Measurements from ENCODE around the gene ZC2HC1B. TPM values are rescaled to one million over a fixed set of nuclear protein-coding genes. Genes with fewer than 3 reads are reported as not detected.
A peak's percentile ranks its signal among the peaks of the same experiment; 100 is the strongest.

ZC2HC1B gene
- total and polyA plus RNA-seq, 9 of the 15 experiments (the other 6 are each of a cell fraction or from before 2014, with no cell fraction given), result not detected

DNA sequence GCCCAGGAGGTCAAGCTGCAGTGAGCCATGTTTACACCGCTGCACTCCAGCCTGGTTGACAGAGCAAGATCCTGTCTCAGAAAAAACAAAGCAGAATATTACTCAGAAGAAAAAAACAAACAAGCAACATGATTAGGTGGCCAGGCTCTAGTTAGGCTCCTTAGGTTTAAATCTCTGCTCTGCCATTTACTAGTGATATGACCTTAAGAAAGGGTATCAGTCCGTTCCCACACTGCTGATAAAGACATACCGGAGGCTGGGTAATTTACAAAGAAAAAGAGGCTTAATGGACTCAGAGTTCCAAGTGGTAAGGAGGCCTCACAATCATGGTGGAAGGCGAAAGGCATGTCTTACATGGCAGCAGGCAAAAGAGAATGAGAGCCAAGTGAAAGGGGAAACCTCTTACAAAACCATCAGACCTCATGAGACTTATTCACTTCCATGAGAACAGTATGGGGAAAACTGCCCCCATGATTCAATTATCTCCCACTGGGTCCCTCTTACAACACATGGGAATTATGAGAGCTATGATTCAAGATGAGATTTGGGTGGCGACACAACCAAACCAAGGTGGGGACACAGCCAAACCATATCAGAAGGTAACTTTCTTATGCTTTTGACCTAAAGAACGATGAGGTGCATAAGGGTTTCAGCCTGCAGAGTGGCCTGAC, 23.5 kb upstream of the ZC2HC1B start:
- DNase-seq (ENCODE audit: extremely low read depth in 1 of 4, low spot score in 3 of 4) (no peak), FAIRE-seq (no peak), ATAC-seq (no peak)
- Histone ChIP-seq H3K27me3 (ENCODE audit: control insufficient read depth in 2 of 2, insufficient read depth in 2 of 2, low read length in 2 of 2) (no peaks in the 10 kb centered on the region), H4K20me1 (replicated peaks; ENCODE audit: control insufficient read depth, insufficient read depth, low read length) (no peaks in the 10 kb centered on the region), H3K4me1 (replicated peaks in 1 of 2; ENCODE audit: control insufficient read depth in 2 of 2, insufficient read depth in 2 of 2, low read length in 2 of 2) (peaks cover 2 to 9% of the 10 kb centered on the region in 2 experiments; a peak in 4 of 5 replicates), H3K9me1 (ENCODE audit: control insufficient read depth, insufficient read depth, low read length) (no peaks in the 10 kb centered on the region), H3K27ac (ENCODE audit: extremely low read depth, low read depth, low read length) (no peak overlapping the region), H3K4me2 (ENCODE audit: insufficient read depth, low read length) (no peak overlapping the region), H3K9me3 (replicated peaks; ENCODE audit: control insufficient read depth, insufficient read depth, low read depth, low read length) (no peaks in the 10 kb centered on the region), H3K36me3 (ENCODE audit: control insufficient read depth, insufficient read depth, low read length) (peaks cover 17% of the 10 kb centered on the region), H3K4me3 (no peak overlapping the region), H3K79me2 (ENCODE audit: control insufficient read depth, insufficient read depth, low read length) (peaks cover 29% of the 10 kb centered on the region), H2AFZ (ENCODE audit: low read depth, low read length) (no peak overlapping the region), H3K9ac (ENCODE audit: insufficient read depth in 1 of 2, low read depth in 2 of 2, low read length in 2 of 2) (no peak overlapping the region)
- 55% methylated on average over 6 of the region's 6 CpGs for WGBS (ENCODE audit: insufficient coverage, low coverage, missing lambda C conversion rate)
- intact Hi-C loops (cut with micrococcal nuclease) (loop anchor here (5.0 kb wide), 2 partner anchors 163 to 248 kb away; partner anchors contain the start of gene PHACTR2), in situ Hi-C loops (cut with MboI) (no loop called here)
- ChIA-PET POLR2A (interaction anchor here (0.6 to 0.8 kb wide), 3 partner anchors 8 to 391 kb away, joined by 3 read pairs; no protein-coding TSS in a partner anchor), CTCF (ENCODE audit: low intra/inter-chr PET ratio) (no interaction called here)
- no TSS peak for BruUV-seq (replicated peaks)
- 0 out of 2 replicates have a peak, but pooled peaks have one; percentile 7 for TF ChIP-seq CBFA2T3 (IDR thresholded peaks at IDR 0.05)
- no peak for TF ChIP-seq ZNF146 (CRISPR knock-in tag; IDR thresholded peaks at IDR 0.05; ENCODE audit: unreplicated experiment)
- no peak for TF ChIP-seq TCF7 (IDR thresholded peaks at IDR 0.05; ENCODE audit: borderline replicate concordance)
- TF ChIP-seq, protein P1, sequence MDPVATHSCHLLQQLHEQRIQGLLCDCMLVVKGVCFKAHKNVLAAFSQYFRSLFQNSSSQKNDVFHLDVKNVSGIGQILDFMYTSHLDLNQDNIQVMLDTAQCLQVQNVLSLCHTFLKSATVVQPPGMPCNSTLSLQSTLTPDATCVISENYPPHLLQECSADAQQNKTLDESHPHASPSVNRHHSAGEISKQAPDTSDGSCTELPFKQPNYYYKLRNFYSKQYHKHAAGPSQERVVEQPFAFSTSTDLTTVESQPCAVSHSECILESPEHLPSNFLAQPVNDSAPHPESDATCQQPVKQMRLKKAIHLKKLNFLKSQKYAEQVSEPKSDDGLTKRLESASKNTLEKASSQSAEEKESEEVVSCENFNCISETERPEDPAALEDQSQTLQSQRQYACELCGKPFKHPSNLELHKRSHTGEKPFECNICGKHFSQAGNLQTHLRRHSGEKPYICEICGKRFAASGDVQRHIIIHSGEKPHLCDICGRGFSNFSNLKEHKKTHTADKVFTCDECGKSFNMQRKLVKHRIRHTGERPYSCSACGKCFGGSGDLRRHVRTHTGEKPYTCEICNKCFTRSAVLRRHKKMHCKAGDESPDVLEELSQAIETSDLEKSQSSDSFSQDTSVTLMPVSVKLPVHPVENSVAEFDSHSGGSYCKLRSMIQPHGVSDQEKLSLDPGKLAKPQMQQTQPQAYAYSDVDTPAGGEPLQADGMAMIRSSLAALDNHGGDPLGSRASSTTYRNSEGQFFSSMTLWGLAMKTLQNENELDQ (CRISPR knock-in tag; IDR thresholded peaks at IDR 0.05; ENCODE audit: borderline replicate concordance), result no peak
- no peak for TF ChIP-seq HDAC2 (IDR thresholded peaks at IDR 0.05)
- TF ChIP-seq ZNF644 (tag; IDR thresholded peaks at IDR 0.05; ENCODE audit: low read depth), result no peak
- TF ChIP-seq ZNF780A (CRISPR knock-in tag; IDR thresholded peaks at IDR 0.05), result no peak
- TF ChIP-seq, protein P2, sequence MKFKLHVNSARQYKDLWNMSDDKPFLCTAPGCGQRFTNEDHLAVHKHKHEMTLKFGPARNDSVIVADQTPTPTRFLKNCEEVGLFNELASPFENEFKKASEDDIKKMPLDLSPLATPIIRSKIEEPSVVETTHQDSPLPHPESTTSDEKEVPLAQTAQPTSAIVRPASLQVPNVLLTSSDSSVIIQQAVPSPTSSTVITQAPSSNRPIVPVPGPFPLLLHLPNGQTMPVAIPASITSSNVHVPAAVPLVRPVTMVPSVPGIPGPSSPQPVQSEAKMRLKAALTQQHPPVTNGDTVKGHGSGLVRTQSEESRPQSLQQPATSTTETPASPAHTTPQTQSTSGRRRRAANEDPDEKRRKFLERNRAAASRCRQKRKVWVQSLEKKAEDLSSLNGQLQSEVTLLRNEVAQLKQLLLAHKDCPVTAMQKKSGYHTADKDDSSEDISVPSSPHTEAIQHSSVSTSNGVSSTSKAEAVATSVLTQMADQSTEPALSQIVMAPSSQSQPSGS (CRISPR knock-in tag; IDR thresholded peaks at IDR 0.05), result no peak
- TF ChIP-seq KHSRP (IDR thresholded peaks at IDR 0.05), result no peak
- TF ChIP-seq, protein P3, sequence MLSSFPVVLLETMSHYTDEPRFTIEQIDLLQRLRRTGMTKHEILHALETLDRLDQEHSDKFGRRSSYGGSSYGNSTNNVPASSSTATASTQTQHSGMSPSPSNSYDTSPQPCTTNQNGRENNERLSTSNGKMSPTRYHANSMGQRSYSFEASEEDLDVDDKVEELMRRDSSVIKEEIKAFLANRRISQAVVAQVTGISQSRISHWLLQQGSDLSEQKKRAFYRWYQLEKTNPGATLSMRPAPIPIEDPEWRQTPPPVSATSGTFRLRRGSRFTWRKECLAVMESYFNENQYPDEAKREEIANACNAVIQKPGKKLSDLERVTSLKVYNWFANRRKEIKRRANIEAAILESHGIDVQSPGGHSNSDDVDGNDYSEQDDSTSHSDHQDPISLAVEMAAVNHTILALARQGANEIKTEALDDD (IDR thresholded peaks at IDR 0.05), result peak; percentile 49; the same call in 1 of the 2 replicates
- no peak for TF ChIP-seq STAT5A (IDR thresholded peaks at IDR 0.05; ENCODE audit: borderline replicate concordance, low read length)
- TF ChIP-seq KDM1A (IDR thresholded peaks at IDR 0.05), result peak; percentile 68 to 71; a peak in 3 of 4 replicates
- TF ChIP-seq SMARCC2 (IDR thresholded peaks at IDR 0.05; ENCODE audit: low read depth), result no peak
- TF ChIP-seq, protein P4, sequence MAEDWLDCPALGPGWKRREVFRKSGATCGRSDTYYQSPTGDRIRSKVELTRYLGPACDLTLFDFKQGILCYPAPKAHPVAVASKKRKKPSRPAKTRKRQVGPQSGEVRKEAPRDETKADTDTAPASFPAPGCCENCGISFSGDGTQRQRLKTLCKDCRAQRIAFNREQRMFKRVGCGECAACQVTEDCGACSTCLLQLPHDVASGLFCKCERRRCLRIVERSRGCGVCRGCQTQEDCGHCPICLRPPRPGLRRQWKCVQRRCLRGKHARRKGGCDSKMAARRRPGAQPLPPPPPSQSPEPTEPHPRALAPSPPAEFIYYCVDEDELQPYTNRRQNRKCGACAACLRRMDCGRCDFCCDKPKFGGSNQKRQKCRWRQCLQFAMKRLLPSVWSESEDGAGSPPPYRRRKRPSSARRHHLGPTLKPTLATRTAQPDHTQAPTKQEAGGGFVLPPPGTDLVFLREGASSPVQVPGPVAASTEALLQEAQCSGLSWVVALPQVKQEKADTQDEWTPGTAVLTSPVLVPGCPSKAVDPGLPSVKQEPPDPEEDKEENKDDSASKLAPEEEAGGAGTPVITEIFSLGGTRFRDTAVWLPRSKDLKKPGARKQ (CRISPR knock-in tag; IDR thresholded peaks at IDR 0.05), result no peak
- no peak for TF ChIP-seq SIN3B (IDR thresholded peaks at IDR 0.05; ENCODE audit: low read depth)
- TF ChIP-seq COPS2 (conservative IDR thresholded peaks at IDR 0.05), result no peak
- TF ChIP-seq, protein P5, sequence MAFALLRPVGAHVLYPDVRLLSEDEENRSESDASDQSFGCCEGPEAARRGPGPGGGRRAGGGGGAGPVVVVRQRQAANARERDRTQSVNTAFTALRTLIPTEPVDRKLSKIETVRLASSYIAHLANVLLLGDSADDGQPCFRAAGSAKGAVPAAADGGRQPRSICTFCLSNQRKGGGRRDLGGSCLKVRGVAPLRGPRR (CRISPR knock-in tag; IDR thresholded peaks at IDR 0.05), result no peak

All from K562 (cell line).